Esophagus (tissue), 2 donors: ENCODE measurements around the gene SCGB3A2. TPM values are rescaled to one million over a fixed set of nuclear protein-coding genes. Genes with fewer than 3 reads are reported as not detected.

Experiments
- H3K27ac ChIP-seq, 2 donors: one replicate each; pipeline ENCODE4 v1.5.1; 2013; ENCODE audit warnings: low read depth in 2 of 2, mild to moderate bottlenecking in 2 of 2, inconsistent platforms in 1 of 2, low read length in 1 of 2, moderate library complexity in 1 of 2
- H3K27me3 ChIP-seq, 2 donors: one replicate each; pipeline ENCODE4 v1.6.1; 2013; ENCODE audit warnings: low read length in 2 of 2, control low read depth in 1 of 2, mild to moderate bottlenecking in 1 of 2; ENCODE audit not compliant: insufficient read depth in 2 of 2, control insufficient read depth in 1 of 2
- H3K36me3 ChIP-seq, 2 donors: one replicate each; pipeline ENCODE4 v1.6.1; 2013; ENCODE audit warnings: low read length in 1 of 2; ENCODE audit not compliant: control insufficient read depth in 2 of 2, insufficient read depth in 2 of 2
- H3K4me1 ChIP-seq, 2 donors: one replicate each; pipeline ENCODE4 v1.6.1; 2013; ENCODE audit warnings: low read length in 1 of 2; ENCODE audit not compliant: control insufficient read depth in 2 of 2, insufficient read depth in 2 of 2
- H3K4me3 ChIP-seq, 2 donors: one replicate each; pipeline ENCODE4 v1.5.1; 2013; ENCODE audit warnings: low read length in 2 of 2, mild to moderate bottlenecking in 2 of 2, low read depth in 1 of 2, moderate library complexity in 1 of 2
- H3K9me3 ChIP-seq, 2 donors: one replicate each; pipeline ENCODE4 v1.6.1; 2013; ENCODE audit warnings: mild to moderate bottlenecking in 2 of 2, low read depth in 1 of 2, low read length in 1 of 2, moderate library complexity in 1 of 2; ENCODE audit not compliant: control insufficient read depth in 2 of 2, insufficient read depth in 1 of 2
- WGBS, 2 donors: extraction: QIAGEN DNeasy Blood & Tissue Kit; methylation state at CpG; one replicate each; pipeline ENCODE4 v1.1.7; 2013; 5-methylcytosine and 5-hydroxymethylcytosine counted together
- polyA plus RNA-seq, 2 donors: library from polyadenylated mRNA; stranded (reverse); fragments of 200-250 nt; gene quantifications; one replicate each; pipeline ENCODE4 v1.2.3, GENCODE V29; 2013
- donor health status: healthy with polysubstance abuse.
- donor health status: Bipolar disorder and iron deficiency.

SCGB3A2 gene
- polyA plus RNA-seq, 2 donors, result 0.13 TPM; not detected in 1

GRCh38 chr5:147851578-147851977 is 26.9 kb upstream of the SCGB3A2 start:
- no peaks in the 10 kb centered on the region for H3K36me3 ChIP-seq
- WGBS, 2 donors, result 88 to 100% methylated on average over 3 of the region's 3 CpGs
- H3K27ac ChIP-seq, result no peak overlapping the region
- no peak overlapping the region for H3K4me3 ChIP-seq
- no peaks in the 10 kb centered on the region for H3K4me1 ChIP-seq
- no peaks in the 10 kb centered on the region for H3K27me3 ChIP-seq
- peaks cover 0 to 2% of the 10 kb centered on the region in 2 donors for H3K9me3 ChIP-seq

DNA sequence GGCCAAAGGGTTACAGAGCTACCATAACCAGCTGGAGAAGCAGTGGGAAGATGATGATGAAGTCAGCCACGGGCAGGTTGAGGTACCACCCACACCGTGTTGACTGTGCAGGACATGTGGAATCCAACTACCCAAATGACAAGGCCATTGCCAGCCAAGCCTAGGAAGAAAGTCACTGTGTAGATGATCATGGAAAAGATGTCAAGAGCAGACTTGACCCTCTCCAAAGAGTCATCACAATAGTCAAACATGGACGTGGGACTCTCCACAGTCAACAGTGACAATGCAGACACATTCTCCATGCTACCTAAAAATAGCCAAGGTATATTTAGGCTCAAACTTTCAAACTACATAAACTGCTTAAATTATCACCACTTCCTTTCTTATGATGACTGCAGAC is 26.1 kb upstream of the SCGB3A2 start:
- no peaks in the 10 kb centered on the region for H3K36me3 ChIP-seq
- no peak overlapping the region for H3K4me3 ChIP-seq
- WGBS, 2 donors, result 47 to 68% methylated on average over 3 of the region's 3 CpGs
- no peak overlapping the region for H3K27ac ChIP-seq
- H3K27me3 ChIP-seq, result no peaks in the 10 kb centered on the region
- H3K9me3 ChIP-seq, result peaks cover 0 to 2% of the 10 kb centered on the region in 2 donors
- H3K4me1 ChIP-seq, result no peaks in the 10 kb centered on the region

DNA sequence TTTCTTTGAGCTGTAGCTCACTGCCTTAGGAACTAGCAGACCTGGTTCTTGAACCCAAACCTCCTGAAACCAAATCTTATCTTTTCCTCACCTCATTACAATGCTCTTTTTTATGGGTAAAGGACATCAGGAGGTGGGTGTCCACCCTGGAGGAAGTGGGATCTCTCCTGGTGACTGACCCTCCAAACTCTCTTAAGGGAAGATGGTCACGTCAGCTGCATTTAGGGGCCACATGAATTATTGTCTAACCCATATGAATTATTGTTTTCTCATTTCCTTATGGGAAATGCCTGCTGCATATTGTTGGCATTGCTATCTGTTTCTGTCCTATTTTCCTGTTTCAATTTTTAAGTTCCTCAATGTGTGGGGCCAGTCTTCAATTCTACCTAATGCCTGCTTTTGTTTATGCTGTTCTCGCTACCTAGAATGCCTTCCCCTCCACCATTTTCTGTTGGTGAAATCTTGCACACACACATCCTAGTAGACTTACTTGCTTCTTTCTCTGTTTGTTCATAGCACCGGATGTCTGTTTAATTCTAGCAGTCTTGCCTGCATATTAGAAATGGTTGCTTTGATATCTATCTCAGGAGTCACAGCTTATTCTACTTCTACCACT is 25.0 kb upstream of the SCGB3A2 start:
- Histone ChIP-seq H3K27ac (no peak overlapping the region), H3K4me1 (no peaks in the 10 kb centered on the region), H3K9me3 (peaks cover 0 to 2% of the 10 kb centered on the region in 2 donors), H3K4me3 (no peak overlapping the region), H3K36me3 (no peaks in the 10 kb centered on the region), H3K27me3 (no peaks in the 10 kb centered on the region)
- WGBS, 2 donors, result 65 to 76% methylated on average over 3 of the region's 3 CpGs

- no peak overlapping the region for H3K27ac ChIP-seq
- no peaks in the 10 kb centered on the region for H3K36me3 ChIP-seq
- H3K27me3 ChIP-seq, result no peaks in the 10 kb centered on the region
- H3K9me3 ChIP-seq, result peaks cover 0 to 2% of the 10 kb centered on the region in 2 donors
- no peak overlapping the region for H3K4me3 ChIP-seq
- 74 to 82% methylated on average over 3 of the region's 3 CpGs for WGBS, 2 donors
- no peaks in the 10 kb centered on the region for H3K4me1 ChIP-seq
Measured at GRCh38 chr5:147854331-147854730, 24.2 kb upstream of the SCGB3A2 start.

- H3K36me3 ChIP-seq, result no peaks in the 10 kb centered on the region
- no peak overlapping the region for H3K27ac ChIP-seq
- H3K4me1 ChIP-seq, result no peaks in the 10 kb centered on the region
- H3K4me3 ChIP-seq, result no peak overlapping the region
- no peaks in the 10 kb centered on the region for H3K27me3 ChIP-seq
- 75 to 78% methylated on average over 11 of the region's 11 CpGs for WGBS, 2 donors
- peaks cover 0 to 2% of the 10 kb centered on the region in 2 donors for H3K9me3 ChIP-seq
Measured at GRCh38 chr5:147854894-147855773, 23.4 kb upstream of the SCGB3A2 start.

DNA sequence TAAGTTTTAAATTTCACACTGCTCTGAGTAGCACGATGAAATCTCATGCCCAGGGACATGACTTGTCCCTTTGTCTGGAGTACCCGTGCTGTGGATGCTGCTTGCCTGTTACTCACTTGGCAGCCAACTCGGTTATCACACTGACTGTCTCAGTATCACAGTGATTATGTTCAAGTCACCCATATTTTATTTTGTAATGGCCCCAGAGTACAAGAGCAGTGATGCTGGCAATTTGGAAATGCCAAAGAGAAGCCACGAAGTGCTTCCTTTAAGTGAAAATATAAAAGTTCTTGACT is 22.8 kb upstream of the SCGB3A2 start:
- H3K4me1 ChIP-seq, result no peaks in the 10 kb centered on the region
- WGBS, 2 donors, result 46 to 54% methylated on average over 4 of the region's 4 CpGs
- H3K4me3 ChIP-seq, result no peak overlapping the region
- H3K27ac ChIP-seq, result no peak overlapping the region
- no peaks in the 10 kb centered on the region for H3K27me3 ChIP-seq
- H3K9me3 ChIP-seq, result peaks cover 0 to 2% of the 10 kb centered on the region in 2 donors
- no peaks in the 10 kb centered on the region for H3K36me3 ChIP-seq

GRCh38 chr5:147856801-147857200 is 21.7 kb upstream of the SCGB3A2 start:
- Histone ChIP-seq H3K27me3 (no peaks in the 10 kb centered on the region), H3K9me3 (peaks cover 0 to 2% of the 10 kb centered on the region in 2 donors), H3K27ac (no peak overlapping the region), H3K4me3 (no peak overlapping the region), H3K4me1 (no peaks in the 10 kb centered on the region), H3K36me3 (no peaks in the 10 kb centered on the region)

- Histone ChIP-seq H3K4me1 (no peaks in the 10 kb centered on the region), H3K27ac (no peak overlapping the region), H3K36me3 (no peaks in the 10 kb centered on the region), H3K27me3 (no peaks in the 10 kb centered on the region), H3K4me3 (no peak overlapping the region), H3K9me3 (no peaks in the 10 kb centered on the region)
- 1% methylated on average over 2 of the region's 2 CpGs for WGBS, 2 donors
Measured at GRCh38 chr5:147857302-147858129, 21.0 kb upstream of the SCGB3A2 start.

- no peak overlapping the region for H3K27ac ChIP-seq
- H3K9me3 ChIP-seq, result no peaks in the 10 kb centered on the region
- 64 to 76% methylated on average over 1 of the region's 1 CpG for WGBS, 2 donors
Measured at GRCh38 chr5:147858565-147858964, 19.9 kb upstream of the SCGB3A2 start.

More at GRCh38 chr5:147858565-147858964, 19.9 kb upstream of the SCGB3A2 start:
- Histone ChIP-seq H3K4me3 (no peak overlapping the region), H3K36me3 (no peaks in the 10 kb centered on the region), H3K27me3 (no peaks in the 10 kb centered on the region), H3K4me1 (no peaks in the 10 kb centered on the region)
